ENCODE data around the gene EHF. TPM values are rescaled to one million over a fixed set of nuclear protein-coding genes. Genes with fewer than 3 reads are reported as not detected.

The EHF gene
- total RNA-seq, result 121 TPM

DNA sequence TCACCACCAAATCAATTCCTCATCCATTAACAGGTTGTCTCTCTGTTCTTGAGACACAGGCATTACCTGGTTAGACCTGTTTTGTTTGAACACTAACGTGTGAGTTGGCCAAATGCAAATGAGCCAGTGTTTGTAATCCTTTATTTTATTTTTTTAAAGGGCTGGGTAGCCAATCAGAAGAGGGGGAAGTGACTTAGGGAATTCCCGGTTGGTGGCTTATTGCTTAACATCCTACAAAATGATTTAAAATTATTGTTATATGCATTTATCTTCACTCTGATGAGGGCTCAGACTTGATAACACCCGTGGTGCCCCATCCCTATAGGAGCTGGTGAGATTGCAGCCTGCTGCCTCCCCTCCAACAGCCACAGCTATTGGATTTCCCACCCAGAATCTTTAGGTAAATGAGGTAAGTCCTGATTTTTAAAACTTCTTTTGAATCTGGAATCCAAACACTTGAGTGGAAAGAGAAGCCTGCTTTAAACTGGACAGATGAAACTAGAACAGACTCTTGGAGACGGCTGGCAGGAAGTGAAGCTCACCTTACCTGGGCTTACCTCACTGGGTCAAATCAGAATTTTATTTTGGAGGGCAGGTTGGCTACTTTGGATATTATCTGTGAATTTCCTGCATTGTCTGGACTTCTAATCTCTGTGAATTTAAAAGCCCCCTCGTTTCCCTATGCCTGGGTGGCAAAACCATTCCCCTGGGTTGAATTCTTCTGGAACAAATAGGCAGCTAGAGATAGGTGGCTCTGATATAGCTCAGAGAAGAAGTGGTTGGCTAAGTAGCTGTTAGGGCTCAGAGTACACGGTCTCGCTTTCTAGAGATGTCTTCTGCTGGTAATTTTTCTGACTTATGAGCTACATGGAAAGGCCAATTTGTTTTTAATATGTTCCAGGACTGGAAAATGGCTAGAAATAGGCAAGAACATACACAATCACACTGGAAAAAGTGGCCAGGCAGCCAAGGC lies at the start of gene EHF:
Gene EHF (plus strand): TSS at position 274 of the 973 bp plus-strand sequence. CDS start 21,538 bp downstream, outside the sequence.
- H3K4me3 ChIP-seq, result peak within 1 kb of the TSS in 1 of 2 donors; percentile 39
- no peaks in the 10 kb centered on the region for H3K27me3 ChIP-seq
- intact Hi-C loops (cut with DNase I), result no loop called here
- TF ChIP-seq POLR2AphosphoS5 (IDR thresholded peaks at IDR 0.05; ENCODE audit: insufficient read depth in 1 of 2, low read depth in 1 of 2) (peak; percentile 13 to 70), CTCF (IDR thresholded peaks at IDR 0.05) (no peak), POLR2A (IDR thresholded peaks at IDR 0.05) (peak in 1 of 2 donors; percentile 31)
- no peaks in the 10 kb centered on the region for H3K9me3 ChIP-seq
- H3K36me3 ChIP-seq, result no peaks in the 10 kb centered on the region
- H3K27ac ChIP-seq, result peak within 1 kb of the TSS; percentile 80
- no peak for DNase-seq (ENCODE audit: extremely low spot score in 2 of 2)
- H3K4me1 ChIP-seq, result peaks cover 3% of the 10 kb centered on the region

GRCh38 chr11:34573537-34573936 lies 47.4 kb upstream of the EHF start:
- DNase-seq (ENCODE audit: extremely low spot score in 2 of 2), result no peak
- TF ChIP-seq CTCF (IDR thresholded peaks at IDR 0.05), result no peak
- no peak for TF ChIP-seq POLR2A (IDR thresholded peaks at IDR 0.05)
- TF ChIP-seq POLR2AphosphoS5 (IDR thresholded peaks at IDR 0.05; ENCODE audit: insufficient read depth in 1 of 2, low read depth in 1 of 2), result no peak
- no peaks in the 10 kb centered on the region for H3K9me3 ChIP-seq
- no peak overlapping the region for H3K27ac ChIP-seq
- no peaks in the 10 kb centered on the region for H3K27me3 ChIP-seq
- H3K36me3 ChIP-seq, result no peaks in the 10 kb centered on the region
- intact Hi-C loops (cut with DNase I), result no loop called here
- H3K4me1 ChIP-seq, result no peaks in the 10 kb centered on the region
- no peak overlapping the region for H3K4me3 ChIP-seq

DNA sequence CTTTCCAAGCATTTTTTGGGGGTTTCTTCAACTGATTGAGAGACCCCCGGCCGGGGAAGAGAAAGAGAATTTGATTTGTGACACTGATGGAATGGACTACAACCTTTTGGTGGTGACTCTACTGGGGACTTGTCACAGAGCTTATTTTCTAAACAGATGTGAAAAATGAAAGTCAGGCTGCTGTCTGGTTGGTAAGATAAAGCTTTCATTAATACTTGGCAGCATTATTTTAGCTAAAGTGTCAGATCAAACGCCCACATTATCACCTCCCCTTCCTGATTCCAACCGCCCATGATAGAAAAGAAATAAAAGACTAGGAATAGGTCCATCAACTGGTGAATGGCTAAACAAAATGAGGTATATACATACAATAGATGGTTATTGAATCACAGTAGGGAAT lies 45.6 kb upstream of the EHF start:
- H3K9me3 ChIP-seq, result no peaks in the 10 kb centered on the region
- intact Hi-C loops (cut with DNase I), result no loop called here
- H3K27ac ChIP-seq, result no peak overlapping the region
- H3K4me1 ChIP-seq, result no peaks in the 10 kb centered on the region
- no peak for DNase-seq (ENCODE audit: extremely low spot score in 2 of 2)
- no peaks in the 10 kb centered on the region for H3K36me3 ChIP-seq
- H3K4me3 ChIP-seq, result no peak overlapping the region
- no peak for TF ChIP-seq POLR2A (IDR thresholded peaks at IDR 0.05)
- no peak for TF ChIP-seq CTCF (IDR thresholded peaks at IDR 0.05)
- TF ChIP-seq POLR2AphosphoS5 (IDR thresholded peaks at IDR 0.05; ENCODE audit: insufficient read depth in 1 of 2, low read depth in 1 of 2), result no peak
- no peaks in the 10 kb centered on the region for H3K27me3 ChIP-seq

DNA sequence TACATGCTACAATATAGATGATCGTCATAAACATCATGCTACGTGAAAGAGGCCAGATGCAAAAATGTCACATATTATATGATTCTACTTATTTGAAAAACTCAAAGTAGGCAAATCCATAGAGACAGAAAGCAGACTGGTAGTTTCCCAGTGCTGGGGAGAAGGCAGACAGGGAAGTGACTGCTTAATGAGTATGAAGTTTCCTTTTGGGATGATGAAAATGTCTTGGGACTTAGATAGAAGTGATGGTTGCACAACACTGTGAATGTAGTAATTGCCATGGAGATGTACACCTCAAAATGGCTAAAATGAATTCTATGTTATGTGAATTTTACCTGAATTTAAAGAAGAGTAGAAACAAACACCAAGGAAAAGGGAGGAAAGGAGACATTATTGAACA lies 45.2 kb upstream of the EHF start:
- Histone ChIP-seq H3K27me3 (no peaks in the 10 kb centered on the region), H3K27ac (no peak overlapping the region)
- intact Hi-C loops (cut with DNase I), result no loop called here

More for the DNA sequence above, 45.2 kb upstream of the EHF start:
- Histone ChIP-seq H3K36me3 (no peaks in the 10 kb centered on the region), H3K9me3 (no peaks in the 10 kb centered on the region), H3K4me3 (no peak overlapping the region), H3K4me1 (no peaks in the 10 kb centered on the region)
- no peak for DNase-seq (ENCODE audit: extremely low spot score in 2 of 2)
- TF ChIP-seq POLR2AphosphoS5 (IDR thresholded peaks at IDR 0.05; ENCODE audit: insufficient read depth in 1 of 2, low read depth in 1 of 2), result no peak
- no peak for TF ChIP-seq POLR2A (IDR thresholded peaks at IDR 0.05)
- TF ChIP-seq CTCF (IDR thresholded peaks at IDR 0.05), result no peak

Data from vagina (tissue), 2 donors.